OCI-LY3 (cell line): Measurements from ENCODE around the gene CNNM1.

Experiments
- CTCF ChIP-seq: fragments of 200-600, 300-600 bp; sonication (generic); IDR thresholded peaks from 2 replicates; pipeline ENCODE4 v1.5.1; 2014; ENCODE audit warnings: antibody characterized with exemption, low read length, low read depth
- EZH2phosphoT487 ChIP-seq: fragments of 200-600 bp; shearing (Covaris generic); IDR thresholded peaks from 2 replicates; pipeline ENCODE4 v1.6.1; 2018; ENCODE audit warnings: antibody characterized with exemption, mixed run types, low read depth

- TF ChIP-seq EZH2phosphoT487 = no peak
- no peak for TF ChIP-seq CTCF
Measured at GRCh38 chr10:99339077-99339476, 9.9 kb downstream of the CNNM1 start.
